ENCODE measurements around the gene PDPK1.
A peak's percentile ranks its signal among the peaks of the same experiment; 100 is the strongest.

Gene PDPK1

GRCh38 chr16:2505695-2506094, 32.1 kb upstream of the PDPK1 start:
- FAIRE-seq (no peak), DNase-seq (ENCODE audit: insufficient read length, low spot score) (no peak)

GRCh38 chr16:2507052-2507659, 30.7 kb upstream of the PDPK1 start:
- DNase-seq (ENCODE audit: insufficient read length, low spot score) (no peak), FAIRE-seq (no peak)

- DNase-seq (ENCODE audit: insufficient read length, low spot score) (no peak), FAIRE-seq (no peak)
Observed at GRCh38 chr16:2507665-2508064, 30.2 kb upstream of the PDPK1 start.

GRCh38 chr16:2508722-2509400, 29.0 kb upstream of the PDPK1 start:
- FAIRE-seq (no peak), DNase-seq (ENCODE audit: insufficient read length, low spot score) (no peak)

- DNase-seq (ENCODE audit: insufficient read length, low spot score) (no peak), FAIRE-seq (peak; percentile 51)
Observed at GRCh38 chr16:2511128-2511800, 26.6 kb upstream of the PDPK1 start.

GRCh38 chr16:2511996-2512734, 25.7 kb upstream of the PDPK1 start:
- no peak for DNase-seq (ENCODE audit: insufficient read length, low spot score)
- no peak for FAIRE-seq

GRCh38 chr16:2512735-2513404, 25.0 kb upstream of the PDPK1 start:
- FAIRE-seq (no peak), DNase-seq (ENCODE audit: insufficient read length, low spot score) (no peak)

- FAIRE-seq (peak; percentile 84), DNase-seq (ENCODE audit: insufficient read length, low spot score) (peak; percentile 91)
Observed at GRCh38 chr16:2513405-2514332, 24.2 kb upstream of the PDPK1 start, which contains the start of gene ATP6V0C. ATP6V0C (plus strand) TSS chr16:2513952; CDS start chr16:2514104, 152 bp downstream.

GRCh38 chr16:2514333-2515179, 23.3 kb upstream of the PDPK1 start:
- FAIRE-seq (peak; percentile 51), DNase-seq (ENCODE audit: insufficient read length, low spot score) (no peak)

- FAIRE-seq = no peak
- DNase-seq (ENCODE audit: insufficient read length, low spot score) = no peak
Observed at GRCh38 chr16:2515180-2515851, 22.5 kb upstream of the PDPK1 start.

- DNase-seq (ENCODE audit: insufficient read length, low spot score) = no peak
- FAIRE-seq = no peak
Observed at GRCh38 chr16:2516391-2517240, 21.2 kb upstream of the PDPK1 start.

GRCh38 chr16:2517954-2518605, 19.7 kb upstream of the PDPK1 start:
- DNase-seq (ENCODE audit: insufficient read length, low spot score) (no peak), FAIRE-seq (no peak)

GRCh38 chr16:2518823-2519710, 18.8 kb upstream of the PDPK1 start:
- FAIRE-seq = no peak
- no peak for DNase-seq (ENCODE audit: insufficient read length, low spot score)

- no peak for DNase-seq (ENCODE audit: insufficient read length, low spot score)
Observed at GRCh38 chr16:2519711-2520080, 18.1 kb upstream of the PDPK1 start.

GRCh38 chr16:2520097-2520783, 17.6 kb upstream of the PDPK1 start, which contains the start of gene AMDHD2:
AMDHD2 (plus strand) TSS chr16:2520371; CDS start chr16:2520459, 88 bp downstream.
- FAIRE-seq = peak; percentile 86
- peak; percentile 96 for DNase-seq (ENCODE audit: insufficient read length, low spot score)

More at GRCh38 chr16:2519711-2520080, 18.1 kb upstream of the PDPK1 start:
- no peak for FAIRE-seq
